H9 (cell line): ENCODE measurements around the gene DVL3. TPM values are rescaled to one million over a fixed set of nuclear protein-coding genes. Genes with fewer than 3 reads are reported as not detected.

ENCODE experiments used
- DNase-seq: peaks from one replicate; pipeline ENCODE4 v3.0.0-alpha.2; 2017
- H2AFZ ChIP-seq: one replicate; pipeline ENCODE4 v1.6.1; 2013; ENCODE audit warnings: mild to moderate bottlenecking, low read length, control low read depth, moderate library complexity
- H2AK5ac ChIP-seq: 2 replicates; pipeline ENCODE4 v1.6.1; 2013; ENCODE audit warnings: low read length, control low read depth, mixed read lengths; ENCODE audit not compliant: insufficient read length
- H2BK120ac ChIP-seq: one replicate; pipeline ENCODE4 v1.6.1; 2013; ENCODE audit warnings: low read depth, mild to moderate bottlenecking, low read length, control low read depth, inconsistent platforms; ENCODE audit not compliant: poor library complexity, severe bottlenecking
- H2BK12ac ChIP-seq: 2 replicates; pipeline ENCODE4 v1.6.1; 2013; ENCODE audit warnings: low read length, control low read depth, mixed read lengths, low read depth; ENCODE audit not compliant: insufficient read length
- H2BK15ac ChIP-seq: 2 replicates; pipeline ENCODE4 v1.6.1; 2013; ENCODE audit warnings: low read depth, low read length, control low read depth
- H2BK20ac ChIP-seq: one replicate; pipeline ENCODE4 v1.6.1; 2013; ENCODE audit warnings: low read depth, mild to moderate bottlenecking, low read length, control low read depth, inconsistent platforms; ENCODE audit not compliant: poor library complexity, severe bottlenecking
- H2BK5ac ChIP-seq: 2 replicates; pipeline ENCODE4 v1.6.1; 2013; ENCODE audit warnings: low read length, control low read depth, mixed read lengths; ENCODE audit not compliant: insufficient read length
- H3K14ac ChIP-seq: 2 replicates; pipeline ENCODE4 v1.6.1; 2013; ENCODE audit warnings: low read length, control low read depth; ENCODE audit not compliant: insufficient read depth
- H3K18ac ChIP-seq: 2 replicates; pipeline ENCODE4 v1.6.1; 2013; ENCODE audit warnings: low read depth, mild to moderate bottlenecking, mixed read lengths, low read length, control low read depth; ENCODE audit not compliant: insufficient read length
- H3K23ac ChIP-seq: 2 replicates; pipeline ENCODE4 v1.6.1; 2013; ENCODE audit warnings: low read length, control low read depth, mixed read lengths, low read depth; ENCODE audit not compliant: insufficient read length
- H3K23me2 ChIP-seq: 2 replicates; pipeline ENCODE4 v1.6.1; 2013; ENCODE audit warnings: low read depth, mild to moderate bottlenecking, mixed read lengths, low read length, control low read depth; ENCODE audit not compliant: insufficient read length, poor library complexity, severe bottlenecking
- H3K27ac ChIP-seq: 2 replicates; pipeline ENCODE4 v1.5.1; 2013; ENCODE audit warnings: low read length, control low read depth, mixed read lengths, low read depth; ENCODE audit not compliant: insufficient read length
- H3K27me3 ChIP-seq: 2 replicates; pipeline ENCODE4 v1.6.1; 2013; ENCODE audit warnings: low read length, control low read depth, inconsistent platforms; ENCODE audit not compliant: insufficient read depth
- H3K4ac ChIP-seq: 2 replicates; pipeline ENCODE4 v1.6.1; 2013; ENCODE audit warnings: low read depth, mild to moderate bottlenecking, control low read depth, inconsistent platforms, low read length, moderate library complexity
- H3K4me1 ChIP-seq: 2 replicates; pipeline ENCODE4 v1.6.1; 2013; ENCODE audit warnings: low read length, control low read depth, inconsistent platforms; ENCODE audit not compliant: insufficient read depth
- H3K4me2 ChIP-seq: 2 replicates; pipeline ENCODE4 v1.6.1; 2013; ENCODE audit warnings: low read length, control low read depth, mixed read lengths; ENCODE audit not compliant: insufficient read length, insufficient read depth
- H3K56ac ChIP-seq: 2 replicates; pipeline ENCODE4 v1.6.1; 2013; ENCODE audit warnings: low read depth, mild to moderate bottlenecking, mixed read lengths, low read length, control low read depth; ENCODE audit not compliant: insufficient read length
- H3K79me1 ChIP-seq: 2 replicates; pipeline ENCODE4 v1.6.1; 2013; ENCODE audit warnings: low read depth, mild to moderate bottlenecking, moderate library complexity, low read length, control low read depth, inconsistent platforms; ENCODE audit not compliant: insufficient read depth, poor library complexity, severe bottlenecking
- H3K79me2 ChIP-seq: 2 replicates; pipeline ENCODE4 v1.6.1; 2013; ENCODE audit warnings: low read length, control low read depth, inconsistent platforms; ENCODE audit not compliant: insufficient read depth
- H3K9ac ChIP-seq: 2 replicates; pipeline ENCODE4 v1.6.1; 2013; ENCODE audit warnings: low read length, control low read depth, mixed read lengths; ENCODE audit not compliant: insufficient read length; ENCODE audit errors: extremely low read depth
- H3K9me3 ChIP-seq: one replicate; pipeline ENCODE4 v1.6.1; 2013; ENCODE audit warnings: low read depth, low read length, inconsistent platforms; ENCODE audit not compliant: control insufficient read depth
- H3T11ph ChIP-seq: one replicate; pipeline ENCODE4 v1.6.1; 2013; ENCODE audit warnings: mild to moderate bottlenecking, low read length, control low read depth, inconsistent platforms
- H4K20me1 ChIP-seq: one replicate; pipeline ENCODE4 v1.6.1; 2013; ENCODE audit not compliant: control insufficient read depth, insufficient read length, insufficient read depth
- H4K5ac ChIP-seq: 2 replicates; pipeline ENCODE4 v1.6.1; 2013; ENCODE audit warnings: low read depth, mild to moderate bottlenecking, mixed read lengths, low read length, control low read depth; ENCODE audit not compliant: insufficient read length
- H4K8ac ChIP-seq: replicated peaks from 2 replicates; pipeline ENCODE4 v1.6.1; 2013; ENCODE audit warnings: low read length, control low read depth, mixed read lengths, low read depth; ENCODE audit not compliant: insufficient read length
- H4K91ac ChIP-seq: 2 replicates; pipeline ENCODE4 v1.6.1; 2013; ENCODE audit warnings: low read depth, mild to moderate bottlenecking, moderate library complexity, mixed read lengths, low read length, control low read depth; ENCODE audit not compliant: insufficient read length
- H3K27ac Mint-ChIP-seq, 3 experiments: 2 replicates in 2 of 3; 3 replicates in 1 of 3; pipeline ENCODE4 v1.8.0; 2020 to 2021; ENCODE audit warnings: mixed read lengths in 3 of 3, mild to moderate bottlenecking in 1 of 3, moderate library complexity in 1 of 3
- H3K27me3 Mint-ChIP-seq: 2 replicates; pipeline ENCODE4 v1.8.0; 2021; ENCODE audit warnings: low read depth, mild to moderate bottlenecking, moderate library complexity, mixed read lengths
- H3K36me3 Mint-ChIP-seq, 3 experiments: 2 replicates in 2 of 3; 3 replicates in 1 of 3; pipeline ENCODE4 v1.8.0; 2020 to 2021; ENCODE audit warnings: low read depth in 3 of 3, mixed read lengths in 3 of 3; ENCODE audit not compliant: insufficient read depth in 1 of 3
- H3K4me1 Mint-ChIP-seq, 2 experiments: 2 replicates each; pipeline ENCODE4 v1.8.0; 2020; ENCODE audit warnings: mixed read lengths in 2 of 2
- H3K4me3 Mint-ChIP-seq, 2 experiments: 2 replicates in 1 of 2; 3 replicates in 1 of 2; pipeline ENCODE4 v1.8.0; 2020 to 2021; ENCODE audit warnings: mild to moderate bottlenecking in 2 of 2, mixed read lengths in 2 of 2, moderate library complexity in 1 of 2
- H3K9me3 Mint-ChIP-seq, 2 experiments: 2 replicates in 1 of 2; 3 replicates in 1 of 2; pipeline ENCODE4 v1.8.0; 2020; ENCODE audit warnings: mild to moderate bottlenecking in 2 of 2, mixed read lengths in 2 of 2, moderate library complexity in 1 of 2
- CTCF ChIP-seq: fragments of 200-600 bp; sonication (generic); conservative IDR thresholded peaks from 3 replicates; pipeline ENCODE4 v1.8.0; 2021; ENCODE audit warnings: antibody characterized with exemption, mild to moderate bottlenecking
- WGBS: extraction: QIAGEN DNeasy Blood & Tissue Kit; methylation state at CpG from one replicate; pipeline ENCODE4 v1.1.7; 2013; ENCODE audit warnings: missing lambda C conversion rate, low lambda C conversion rate, mixed read lengths; ENCODE audit not compliant: insufficient read length; ENCODE audit errors: extremely low coverage; 5-methylcytosine and 5-hydroxymethylcytosine counted together
- total RNA-seq: library from RNA; stranded (reverse); gene quantifications from 2 replicates; pipeline ENCODE4 v1.2.1, GENCODE V29; 2021

Gene DVL3
- total RNA-seq, 1 experiment from 2014 or later, result 64.7 TPM

GRCh38 chr3:184178521-184179138 lies 23.5 kb downstream of the DVL3 start:
- H3K79me2 ChIP-seq, result peaks cover 9% of the 10 kb centered on the region; the same call in 1 of the 2 replicates
- H3K23me2 ChIP-seq, result peaks cover 16% of the 10 kb centered on the region

More at GRCh38 chr3:184178521-184179138, 23.5 kb downstream of the DVL3 start:
- Histone ChIP-seq H2BK20ac (no peak overlapping the region), H2BK15ac (no peak overlapping the region), H3K14ac (no peak overlapping the region), H3K9ac (no peak overlapping the region), H4K20me1 (peaks cover 3% of the 10 kb centered on the region), H2BK120ac (no peak overlapping the region), H2BK5ac (no peak overlapping the region), H2AFZ (no peak overlapping the region), H4K8ac (no peak overlapping the region), H2AK5ac (no peak overlapping the region), H4K5ac (no peak overlapping the region), H3K27me3 (no peaks in the 10 kb centered on the region), H3K4me1 (no peaks in the 10 kb centered on the region; the same call in 1 of the 2 replicates), H3K27ac (no peak overlapping the region), H3K18ac (no peak overlapping the region), H3K4ac (no peak overlapping the region), H3K23ac (no peak overlapping the region), H3K79me1 (peaks cover 7% of the 10 kb centered on the region), H4K91ac (no peak overlapping the region), H3K56ac (no peak overlapping the region), H2BK12ac (no peak overlapping the region), H3K4me2 (no peak overlapping the region), H3T11ph (no peak overlapping the region), H3K9me3 (no peaks in the 10 kb centered on the region)
- Mint-ChIP-seq H3K4me1 (peaks cover 21 to 31% of the 10 kb centered on the region in 2 experiments), H3K27ac (peak overlapping the region in 1 of 3 experiments; percentile 100; a peak in 2 of 7 replicates), H3K9me3 (no peaks in the 10 kb centered on the region), H3K27me3 (no peaks in the 10 kb centered on the region), H3K4me3 (no peak overlapping the region), H3K36me3 (peaks cover 49 to 73% (median 65%) of the 10 kb centered on the region in 3 experiments)
- no peak for TF ChIP-seq CTCF
- WGBS, result no CpG with 5 or more reads among the region's 13 CpGs
- no peak for DNase-seq
